AG04450 (cell line): Measurements from ENCODE around the gene ABHD10. TPM values are rescaled to one million over a fixed set of nuclear protein-coding genes. Genes with fewer than 3 reads are reported as not detected.

ENCODE experiments used
- CTCF ChIA-PET: fragments of 300-600, 350-600 bp; formaldehyde crosslinking; extraction: SDS; loops from one replicate; lab custom pipeline; 2022; ENCODE audit warnings: antibody characterized with exemption, inconsistent platforms; lab: Charles Lee
- POLR2A ChIA-PET: fragments of 350-600 bp; formaldehyde crosslinking; extraction: SDS; loops from one replicate; lab custom pipeline; 2021; ENCODE audit warnings: antibody characterized with exemption, inconsistent platforms; lab: Yijun Ruan, JAX
- DNase-seq: peaks from one replicate; pipeline ENCODE4 v3.0.0-alpha.2; 2011; ENCODE audit warnings: low read depth, low spot score
- H3K27ac ChIP-seq: one replicate; pipeline ENCODE4 v1.5.1; 2012; ENCODE audit warnings: low read depth, low read length, control low read depth
- H3K27me3 ChIP-seq: one replicate; pipeline ENCODE4 v1.6.0; 2012; ENCODE audit warnings: low read length; ENCODE audit not compliant: control insufficient read depth, insufficient read depth
- H3K4me3 ChIP-seq: 2 replicates; pipeline ENCODE4 v1.5.1; 2011; ENCODE audit warnings: mild to moderate bottlenecking, low read depth, low read length, control low read depth
- H3K9me3 ChIP-seq: 2 replicates; pipeline ENCODE4 v1.5.1; 2012; ENCODE audit warnings: low read length; ENCODE audit not compliant: control insufficient read depth, insufficient read depth
- polyA plus RNA-seq: library from polyadenylated mRNA; depleted of rRNA; stranded (reverse); fragments of >200 nt; gene quantifications from 2 replicates; pipeline ENCODE4 v1.2.3, GENCODE V29; 2011
- TF ChIP-seq, protein P1 (sequence below): IDR thresholded peaks from 2 replicates; pipeline ENCODE4 v1.5.1; 2011; ENCODE audit warnings: low read depth, low read length, control low read depth, inconsistent platforms

The ABHD10 gene
- polyA plus RNA-seq, 1 experiment: 37.5 TPM

DNA sequence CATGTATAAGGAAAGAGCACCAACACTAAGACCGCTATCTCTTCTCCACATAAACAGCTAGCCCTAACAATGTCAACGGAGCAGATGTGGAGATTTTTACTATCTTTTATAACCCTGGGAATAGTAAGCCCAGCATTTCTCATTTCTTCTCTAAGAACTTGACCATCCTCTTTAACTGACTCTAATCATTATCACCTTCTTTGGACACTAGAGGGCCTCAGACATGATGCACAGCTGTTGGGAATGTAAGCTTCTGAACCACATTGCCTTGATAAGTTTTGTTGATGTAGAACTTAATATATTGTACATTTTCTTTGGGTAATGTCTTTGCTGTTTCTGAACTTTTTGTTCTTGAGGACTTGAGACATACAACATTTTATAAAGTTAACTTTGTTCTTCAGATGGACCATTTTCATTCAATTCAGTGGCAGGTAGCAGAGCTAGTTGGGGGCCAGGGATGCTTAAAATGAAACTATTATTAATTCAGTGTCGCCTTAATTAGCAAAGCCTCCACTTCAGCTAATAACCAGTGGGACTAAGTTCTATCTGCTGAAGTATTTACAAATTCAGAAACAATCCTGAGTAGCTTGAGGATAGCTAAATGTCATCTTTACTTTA, 10.3 kb downstream of the ABHD10 start:
- no peaks in the 10 kb centered on the region for H3K9me3 ChIP-seq
- ChIA-PET CTCF (interaction anchor here (0.6 to 9.1 kb wide), 35 partner anchors 9 to 383 kb away, joined by 3 to 169 read pairs (median 4); partner anchors contain the start of genes ABHD10, PHLDB2 and TAGLN3), POLR2A (interaction anchor here (1.0 kb wide), 1 partner anchor 10 kb away, joined by 4 read pairs; the partner anchor contains the start of gene ABHD10)
- DNase-seq: peak; percentile 32
- H3K27ac ChIP-seq: no peak overlapping the region
- TF ChIP-seq, protein P1, sequence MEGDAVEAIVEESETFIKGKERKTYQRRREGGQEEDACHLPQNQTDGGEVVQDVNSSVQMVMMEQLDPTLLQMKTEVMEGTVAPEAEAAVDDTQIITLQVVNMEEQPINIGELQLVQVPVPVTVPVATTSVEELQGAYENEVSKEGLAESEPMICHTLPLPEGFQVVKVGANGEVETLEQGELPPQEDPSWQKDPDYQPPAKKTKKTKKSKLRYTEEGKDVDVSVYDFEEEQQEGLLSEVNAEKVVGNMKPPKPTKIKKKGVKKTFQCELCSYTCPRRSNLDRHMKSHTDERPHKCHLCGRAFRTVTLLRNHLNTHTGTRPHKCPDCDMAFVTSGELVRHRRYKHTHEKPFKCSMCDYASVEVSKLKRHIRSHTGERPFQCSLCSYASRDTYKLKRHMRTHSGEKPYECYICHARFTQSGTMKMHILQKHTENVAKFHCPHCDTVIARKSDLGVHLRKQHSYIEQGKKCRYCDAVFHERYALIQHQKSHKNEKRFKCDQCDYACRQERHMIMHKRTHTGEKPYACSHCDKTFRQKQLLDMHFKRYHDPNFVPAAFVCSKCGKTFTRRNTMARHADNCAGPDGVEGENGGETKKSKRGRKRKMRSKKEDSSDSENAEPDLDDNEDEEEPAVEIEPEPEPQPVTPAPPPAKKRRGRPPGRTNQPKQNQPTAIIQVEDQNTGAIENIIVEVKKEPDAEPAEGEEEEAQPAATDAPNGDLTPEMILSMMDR: peak; percentile 83
- no peaks in the 10 kb centered on the region for H3K27me3 ChIP-seq
- H3K4me3 ChIP-seq: no peak overlapping the region

DNA sequence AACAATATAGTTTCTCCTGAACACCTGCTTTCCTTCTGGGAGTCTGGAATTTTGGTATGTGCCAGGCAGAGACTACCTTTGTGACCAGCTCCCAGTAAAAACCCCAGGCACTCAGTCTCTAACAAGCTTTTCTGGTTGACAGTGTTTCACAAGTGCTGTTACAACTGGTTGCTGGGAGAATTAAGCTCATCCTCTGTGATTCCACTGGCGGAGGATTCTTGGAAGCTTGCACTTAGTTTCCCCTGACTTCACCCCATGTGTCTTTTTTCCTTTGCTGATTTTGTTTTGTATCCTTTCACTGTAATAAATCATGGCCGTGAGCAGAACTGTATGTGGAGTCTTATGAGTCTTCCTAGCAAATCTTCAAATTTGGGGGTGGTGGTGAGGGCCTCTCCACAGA, 14.2 kb downstream of the ABHD10 start:
- Histone ChIP-seq H3K9me3 (no peaks in the 10 kb centered on the region), H3K27ac (no peak overlapping the region), H3K27me3 (no peaks in the 10 kb centered on the region), H3K4me3 (no peak overlapping the region)
- TF ChIP-seq, protein P1: no peak
- POLR2A ChIA-PET: no interaction called here
- CTCF ChIA-PET: interaction anchor here (6.8 to 9.1 kb wide), 2 partner anchors 19 to 51 kb away, joined by 80 to 169 read pairs; no protein-coding TSS in a partner anchor
- no peak for DNase-seq

DNA sequence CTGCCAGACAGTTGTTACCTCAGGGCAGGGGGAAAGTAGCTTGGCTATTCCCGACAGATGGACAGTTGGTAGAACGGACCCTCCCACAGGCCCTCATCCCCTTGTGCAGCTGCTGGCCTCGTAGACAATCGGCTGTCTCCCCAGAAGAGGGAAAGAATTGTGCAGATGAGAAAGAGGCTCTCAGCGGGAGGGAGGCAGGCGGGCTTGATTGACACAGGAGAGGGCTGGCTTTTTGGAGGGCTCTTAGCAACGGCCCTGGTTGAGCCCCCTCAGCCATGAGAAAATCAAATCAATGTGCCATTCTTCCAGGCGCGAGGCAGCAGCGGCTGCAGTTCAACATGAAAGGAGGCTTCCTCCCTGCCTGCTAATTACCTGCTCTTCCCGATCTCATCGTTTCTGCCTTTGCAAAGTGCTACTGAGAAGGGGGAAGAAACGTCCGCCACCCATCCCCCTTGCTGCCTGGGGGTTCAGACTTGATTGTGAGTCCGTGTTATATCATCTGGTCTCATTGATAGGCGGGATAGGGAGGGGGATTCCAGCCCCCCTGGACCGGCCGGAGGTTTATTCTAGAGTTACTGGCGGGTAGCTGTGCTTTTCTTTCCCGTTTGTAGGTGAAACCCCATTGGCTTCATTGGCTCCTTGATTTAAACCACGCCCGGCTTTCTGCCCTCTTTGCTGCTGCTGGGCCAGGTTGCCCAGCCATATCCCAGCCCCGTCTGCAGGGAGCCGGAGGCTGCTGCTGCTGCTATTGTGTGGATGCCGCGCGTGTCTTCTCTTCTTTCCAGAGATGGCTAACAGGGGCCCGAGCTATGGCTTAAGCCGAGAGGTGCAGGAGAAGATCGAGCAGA, 20.0 kb downstream of the ABHD10 start, which contains the start of gene TAGLN3:
TSS of gene TAGLN3 (plus strand) at position 287 of the 848 bp plus-strand sequence. CDS start at position 788, 501 bp downstream.
- H3K4me3 ChIP-seq: peak within 1 kb of the TSS; percentile 55
- TF ChIP-seq, protein P1: no peak
- DNase-seq: no peak
- H3K27ac ChIP-seq: peak within 1 kb of the TSS; percentile 49
- H3K9me3 ChIP-seq: no peaks in the 10 kb centered on the region
- CTCF ChIA-PET: interaction anchor here (0.5 to 11.9 kb wide), 4 partner anchors 10 to 45 kb away, joined by 3 to 118 read pairs (median 18); no protein-coding TSS in a partner anchor
- no peaks in the 10 kb centered on the region for H3K27me3 ChIP-seq
- POLR2A ChIA-PET: interaction anchor here (1.4 kb wide), 1 partner anchor 20 kb away, joined by 4 read pairs; the partner anchor contains the start of gene ABHD10

DNA sequence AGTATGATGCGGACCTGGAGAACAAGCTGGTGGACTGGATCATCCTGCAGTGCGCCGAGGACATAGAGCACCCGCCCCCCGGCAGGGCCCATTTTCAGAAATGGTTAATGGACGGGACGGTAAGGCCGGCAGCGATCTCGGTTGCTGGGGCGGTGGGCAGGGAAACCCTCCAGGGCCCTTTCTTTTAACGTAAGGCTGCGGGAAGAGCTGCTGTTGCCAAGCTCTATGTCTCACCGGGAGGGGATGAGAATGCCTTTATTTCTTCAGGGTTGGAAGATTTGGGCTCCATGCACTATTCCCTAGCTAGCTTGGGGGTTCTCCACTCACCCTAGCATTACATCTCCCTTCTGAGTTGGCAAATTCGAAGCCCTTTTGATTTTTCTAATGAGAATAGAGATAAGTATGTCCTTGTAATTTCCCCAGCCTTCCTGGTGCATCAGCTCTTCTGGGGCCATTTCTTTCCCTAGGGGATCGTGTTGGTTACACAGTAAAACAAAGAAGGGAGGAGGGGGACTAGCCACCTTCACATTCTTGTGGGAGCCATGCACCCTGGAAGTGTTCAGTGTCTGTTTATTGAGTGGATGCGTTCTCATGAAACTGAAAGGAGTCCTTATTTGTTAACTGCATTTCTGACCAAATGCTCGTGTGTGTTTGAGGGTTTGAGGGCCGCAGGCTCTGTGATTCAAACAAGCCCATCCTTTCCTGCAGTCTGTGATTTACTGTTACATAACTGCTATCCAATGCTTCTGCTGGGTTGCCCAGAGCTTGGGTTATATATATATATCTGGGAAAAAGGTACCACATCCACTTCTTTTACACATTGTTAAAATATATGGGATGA, 20.9 kb downstream of the ABHD10 start:
- peak overlapping the region; percentile 49 for H3K27ac ChIP-seq
- DNase-seq: no peak
- TF ChIP-seq, protein P1: no peak
- no peaks in the 10 kb centered on the region for H3K9me3 ChIP-seq
- ChIA-PET POLR2A (interaction anchor here (1.4 kb wide), 1 partner anchor 21 kb away, joined by 4 read pairs; the partner anchor contains the start of gene ABHD10), CTCF (interaction anchor here (0.5 to 11.9 kb wide), 6 partner anchors 11 to 44 kb away, joined by 3 to 118 read pairs (median 18); no protein-coding TSS in a partner anchor)
- H3K4me3 ChIP-seq: peak overlapping the region; percentile 55
- H3K27me3 ChIP-seq: no peaks in the 10 kb centered on the region
